Metanephros (tissue), 2 donors: ENCODE data around the gene PDGFRB. TPM values are rescaled to one million over a fixed set of nuclear protein-coding genes. Genes with fewer than 3 reads are reported as not detected.

Experiments used
- small RNA-seq: library from RNA; depleted of rRNA; stranded (forward); fragments of <200 nt; gene quantifications from one replicate; pipeline ENCODE3, GENCODE V24; 2014; ENCODE audit warnings: low replicate concordance
- total RNA-seq: library from RNA; depleted of rRNA; stranded (reverse); fragments of >200 nt; gene quantifications from one replicate; pipeline ENCODE4 v1.2.3, GENCODE V29; 2014

The PDGFRB gene
- total RNA-seq, result 182 TPM

DNA sequence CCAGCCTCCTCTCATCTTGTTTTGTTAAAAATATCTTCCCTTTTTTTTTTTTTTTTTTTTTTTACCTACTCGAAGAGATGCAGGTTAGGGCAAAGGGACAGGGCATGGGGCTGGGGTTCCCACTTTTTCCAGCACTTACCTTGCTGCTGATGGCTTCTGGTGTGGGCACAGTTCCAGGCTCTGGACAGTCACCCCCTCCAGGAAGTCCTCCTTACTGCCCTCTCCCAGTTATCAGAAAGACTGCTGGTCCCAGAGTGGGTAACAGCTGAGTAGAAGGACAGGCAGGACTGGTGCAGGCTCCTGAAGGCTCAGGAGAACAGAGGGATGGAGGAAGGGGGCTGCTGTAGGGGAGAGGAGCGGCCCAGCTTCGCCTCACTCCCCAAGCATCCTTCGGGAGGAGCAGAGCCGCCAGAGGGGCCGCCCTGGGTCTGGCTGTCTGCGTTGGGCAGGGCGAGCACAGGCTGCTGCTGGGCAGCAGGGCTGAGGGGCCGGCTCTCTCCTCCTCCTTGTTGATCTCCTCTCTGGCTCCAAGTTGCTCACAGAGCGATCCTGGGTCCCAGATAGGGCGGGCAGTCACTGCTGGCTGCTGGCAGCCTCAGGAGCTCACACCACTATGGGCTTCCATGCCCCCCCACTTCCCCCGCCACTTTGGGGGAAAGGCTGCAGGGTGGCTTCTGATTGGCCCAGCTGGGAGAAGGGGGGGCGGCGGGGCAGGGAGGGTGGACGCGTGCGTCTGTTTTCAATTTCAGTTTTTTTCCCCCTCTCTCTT is at the start of gene PDGFRB:
PDGFRB (minus strand) TSS at position 588 of the 769 bp plus-strand sequence. CDS start 18,798 bp downstream, outside the sequence.

GRCh38 chr5:150189728-150190502 is 34.3 kb upstream of the PDGFRB start, which contains the start of gene SLC6A7:
SLC6A7 (plus strand) TSS chr5:150190062; CDS start chr5:150190328, 266 bp downstream.

GRCh38 chr5:150166650-150167511 is 11.2 kb upstream of the PDGFRB start, which contains the start of gene CDX1:
CDX1 (plus strand) TSS chr5:150166778; CDS start chr5:150166877, 99 bp downstream.

DNA sequence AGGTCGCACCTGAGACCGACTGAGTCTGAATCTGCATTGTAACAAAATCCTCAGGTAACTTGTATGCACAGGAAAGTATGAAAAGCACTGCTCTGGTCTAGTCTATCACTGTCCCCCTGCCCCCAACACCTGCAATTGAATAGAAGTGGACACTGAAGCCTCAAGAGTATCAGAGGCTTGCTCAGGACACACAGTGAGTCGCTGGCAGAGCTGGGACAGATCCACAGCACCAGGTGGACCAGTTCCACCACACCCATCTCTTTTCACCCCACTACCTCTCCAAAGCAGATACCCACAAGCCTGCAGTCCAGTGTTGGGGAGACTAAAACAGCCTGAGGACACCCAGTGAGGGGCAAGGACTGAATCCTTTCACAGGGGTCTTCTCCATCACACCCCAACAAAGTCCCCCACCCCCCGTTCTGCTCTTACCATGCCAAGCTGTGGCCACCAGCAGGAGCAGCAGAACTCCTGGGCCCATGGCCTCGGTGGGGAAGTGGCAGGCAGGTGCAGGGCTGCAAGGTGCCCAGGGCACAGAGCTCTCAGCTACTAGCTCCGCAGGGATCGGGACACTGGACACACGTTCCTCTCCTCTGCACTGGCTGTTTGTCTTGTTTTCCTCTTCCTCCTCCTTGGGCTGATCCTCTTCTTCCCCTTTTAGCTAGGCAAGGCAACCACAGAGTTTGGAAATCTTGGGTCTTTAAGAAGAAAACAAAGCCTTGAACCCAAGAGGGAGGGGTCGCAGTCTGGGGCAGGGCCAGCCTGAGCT is 69.5 kb downstream of the PDGFRB start, which contains the start of gene CSF1R:
CSF1R (minus strand) TSS at position 605 of the 766 bp plus-strand sequence; CDS start at position 478, 127 bp downstream.

Small RNA genes within 50 kb of the gene (small RNA-seq; reads per million reads assigned to genes)
- not detected for gene RF00019

Other genes starting within 250 kb of the PDGFRB start
- gene PDE6A, start 211.1 kb downstream of the PDGFRB start, total RNA-seq, result 0.06 TPM
- 15.8 TPM for gene SLC26A2, start 195.1 kb downstream of the PDGFRB start, total RNA-seq
- 5.3 TPM for gene TIGD6, start 155.2 kb downstream of the PDGFRB start, total RNA-seq
- gene HMGXB3, start 155.1 kb downstream of the PDGFRB start, total RNA-seq, result 39.6 TPM
- 39.5 TPM for gene CSF1R, start 69.3 kb downstream of the PDGFRB start, total RNA-seq
- gene CDX1, start 10.9 kb upstream of the PDGFRB start, total RNA-seq, result 0.18 TPM
- 0.06 TPM for gene SLC6A7, start 34.2 kb upstream of the PDGFRB start, total RNA-seq
- gene CAMK2A, start 133.9 kb upstream of the PDGFRB start, total RNA-seq, result 14.4 TPM
- 5.3 TPM for gene ARSI, start 147.1 kb upstream of the PDGFRB start, total RNA-seq
- 22.4 TPM for gene TCOF1, start 201.9 kb upstream of the PDGFRB start, total RNA-seq